CD4-positive, alpha-beta memory T cell (primary cell): ENCODE data around the gene DYNAP. TPM values are rescaled to one million over a fixed set of nuclear protein-coding genes. Genes with fewer than 3 reads are reported as not detected.

ENCODE experiments used
- CTCF ChIA-PET: fragments of 350-600 bp; sonication (Branson Sonifier 250); formaldehyde crosslinking; loops from one replicate; lab custom pipeline; 2021; ENCODE audit warnings: inconsistent platforms; ENCODE audit not compliant: partially characterized antibody; lab: Charles Lee
- POLR2A ChIA-PET: fragments of 350-600 bp; sonication (Branson Sonifier 250); formaldehyde crosslinking; loops from one replicate; lab custom pipeline; 2021; ENCODE audit not compliant: partially characterized antibody; lab: Charles Lee
- DNase-seq, 5 donors: peaks; one replicate each; pipeline versions ENCODE4 v3.0.0 to v3.0.0-alpha.2; 2020 to 2022; ENCODE audit warnings: mixed read lengths in 1 of 5
- H3K27ac ChIP-seq: one replicate; pipeline ENCODE4 v1.7.0; 2013; ENCODE audit warnings: low read depth, low read length
- H3K27me3 ChIP-seq: 2 replicates; pipeline ENCODE4 v1.7.0; 2013; ENCODE audit warnings: mild to moderate bottlenecking, low read length, moderate library complexity; ENCODE audit not compliant: insufficient read depth
- H3K36me3 ChIP-seq: 2 replicates; pipeline ENCODE4 v1.7.0; 2013; ENCODE audit warnings: mild to moderate bottlenecking, low read length, moderate library complexity; ENCODE audit not compliant: insufficient read depth
- H3K4me1 ChIP-seq: 2 replicates; pipeline ENCODE4 v1.7.0; 2013; ENCODE audit warnings: mild to moderate bottlenecking, low read length, moderate library complexity; ENCODE audit not compliant: insufficient read depth
- H3K4me3 ChIP-seq, 2 donors: one replicate each; pipeline ENCODE4 v1.7.0; 2013; ENCODE audit warnings: low read length in 2 of 2, mild to moderate bottlenecking in 1 of 2
- H3K9me3 ChIP-seq, 2 donors: one replicate each; pipeline ENCODE4 v1.7.0; 2013; ENCODE audit warnings: low read length in 2 of 2, control low read depth in 1 of 2; ENCODE audit not compliant: control insufficient read depth in 1 of 2
- H3K27ac Mint-ChIP-seq, 7 donors: one replicate each; pipeline ENCODE4 v1.8.0; 2020 to 2021; ENCODE audit warnings: mixed read lengths in 7 of 7, mild to moderate bottlenecking in 6 of 7, inconsistent platforms in 3 of 7, moderate library complexity in 3 of 7
- H3K27me3 Mint-ChIP-seq, 2 donors: one replicate each; pipeline ENCODE4 v1.8.0; 2020 to 2021; ENCODE audit warnings: mixed read lengths in 2 of 2
- H3K36me3 Mint-ChIP-seq, 2 donors: one replicate each; pipeline ENCODE4 v1.8.0; 2020 to 2021; ENCODE audit warnings: mixed read lengths in 2 of 2, inconsistent platforms in 1 of 2, mild to moderate bottlenecking in 1 of 2
- H3K4me1 Mint-ChIP-seq, 4 donors: one replicate each; pipeline ENCODE4 v1.8.0; 2020 to 2021; ENCODE audit warnings: mixed read lengths in 4 of 4, mild to moderate bottlenecking in 1 of 4
- H3K4me3 Mint-ChIP-seq, 8 donors: one replicate each; pipeline ENCODE4 v1.8.0; 2020 to 2021; ENCODE audit warnings: mixed read lengths in 8 of 8, mild to moderate bottlenecking in 7 of 8, moderate library complexity in 6 of 8, inconsistent platforms in 3 of 8
- H3K9me3 Mint-ChIP-seq, 8 donors: one replicate each; pipeline ENCODE4 v1.8.0; 2020 to 2021; ENCODE audit warnings: mixed read lengths in 8 of 8, mild to moderate bottlenecking in 5 of 8, inconsistent platforms in 3 of 8, moderate library complexity in 1 of 8
- intact Hi-C: fragments of 100-400 bp; cut with micrococcal nuclease; formaldehyde crosslinking; loops from one replicate; pipeline ENCODE4 v1.15.1; 2023
- polyA plus RNA-seq, 2 donors: library from polyadenylated mRNA; unstranded; fragments of 300-500 nt; fragmentation: Illumina TruSeq; gene quantifications; one replicate each; pipeline ENCODE4 v1.2.3, GENCODE V29; 2021
- total RNA-seq, 2 experiments: library from RNA; stranded (reverse); gene quantifications; one replicate each; pipeline ENCODE4 v1.2.3, GENCODE V29; 2021

DYNAP gene
- total and polyA plus RNA-seq, 4 experiments from 2014 or later: not detected

DNA sequence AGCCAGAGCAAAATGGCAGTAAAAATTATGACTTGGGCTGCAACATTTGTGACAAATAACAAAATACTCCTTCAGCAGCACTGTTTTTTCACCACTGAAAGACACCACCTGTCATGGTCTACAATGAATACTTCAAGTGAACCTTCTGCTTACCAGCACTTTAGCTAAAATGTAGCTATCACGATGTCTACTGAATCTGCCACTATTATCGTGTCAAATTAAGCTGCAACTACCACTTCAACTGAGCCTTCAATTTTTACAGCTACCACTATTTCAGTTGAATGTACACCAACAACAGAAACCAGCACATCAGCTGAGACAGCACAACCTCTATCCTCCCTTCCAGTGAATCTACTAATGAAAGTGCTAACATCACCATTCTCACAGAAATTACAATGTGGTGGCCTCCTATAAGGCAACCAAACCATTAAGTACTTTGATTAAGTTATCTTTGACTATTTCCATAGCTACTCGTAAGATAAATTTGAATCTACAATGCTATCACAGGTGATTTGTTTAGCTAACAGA lies 10.8 kb upstream of the DYNAP start:
- Histone ChIP-seq H3K4me3 (no peak overlapping the region), H3K36me3 (no peaks in the 10 kb centered on the region), H3K4me1 (no peaks in the 10 kb centered on the region), H3K27ac (no peak overlapping the region), H3K27me3 (no peaks in the 10 kb centered on the region), H3K9me3 (no peaks in the 10 kb centered on the region)
- H3K9me3 Mint-ChIP-seq: peaks cover 0 to 2% (median 0%) of the 10 kb centered on the region in 8 donors
- H3K27ac Mint-ChIP-seq: no peak overlapping the region
- H3K4me3 Mint-ChIP-seq: no peak overlapping the region
- CTCF ChIA-PET: interaction anchor here (0.7 kb wide), 1 partner anchor 402 kb away, joined by 3 read pairs; no protein-coding TSS in a partner anchor
- no peaks in the 10 kb centered on the region for H3K4me1 Mint-ChIP-seq
- H3K36me3 Mint-ChIP-seq: no peaks in the 10 kb centered on the region
- intact Hi-C loops: no loop called here
- POLR2A ChIA-PET: no interaction called here
- H3K27me3 Mint-ChIP-seq: peaks cover 5 to 10% of the 10 kb centered on the region in 2 donors
- no peak for DNase-seq

- no peak overlapping the region for H3K27ac ChIP-seq
- Mint-ChIP-seq H3K27ac (no peak overlapping the region), H3K4me1 (no peaks in the 10 kb centered on the region), H3K4me3 (no peak overlapping the region), H3K9me3 (no peaks in the 10 kb centered on the region), H3K36me3 (no peaks in the 10 kb centered on the region), H3K27me3 (peaks cover 0 to 15% of the 10 kb centered on the region in 2 donors)
- no peaks in the 10 kb centered on the region for H3K27me3 ChIP-seq
- ChIA-PET POLR2A (no interaction called here), CTCF (no interaction called here)
- no peak for DNase-seq
- no peak overlapping the region for H3K4me3 ChIP-seq
- intact Hi-C loops: no loop called here
- no peaks in the 10 kb centered on the region for H3K9me3 ChIP-seq
- no peaks in the 10 kb centered on the region for H3K4me1 ChIP-seq
- no peaks in the 10 kb centered on the region for H3K36me3 ChIP-seq
Observed at GRCh38 chr18:54584065-54584464, 7.0 kb upstream of the DYNAP start.

DNA sequence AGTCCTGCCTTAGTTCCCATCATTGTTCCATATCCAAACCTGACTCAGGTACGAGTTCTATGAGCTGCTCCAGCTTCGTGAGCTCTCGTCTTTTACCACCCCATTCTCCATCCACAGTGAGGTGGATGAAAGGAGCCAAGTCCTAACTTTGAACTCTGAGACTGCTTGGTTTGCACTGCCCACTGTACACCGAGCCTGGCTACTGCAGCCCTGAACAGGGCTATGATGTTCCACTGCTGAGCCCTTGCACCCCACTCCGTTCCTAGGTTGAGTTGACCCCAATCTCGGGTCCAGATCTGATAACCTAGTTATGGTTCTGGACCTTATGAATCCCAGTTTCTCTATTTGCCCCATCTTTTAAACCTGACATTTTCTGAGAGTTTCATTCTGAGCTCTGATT lies 5.3 kb upstream of the DYNAP start:
- H3K4me1 ChIP-seq: no peaks in the 10 kb centered on the region
- H3K27me3 ChIP-seq: no peaks in the 10 kb centered on the region
- Mint-ChIP-seq H3K9me3 (peaks cover 0 to 2% (median 0%) of the 10 kb centered on the region in 8 donors), H3K4me3 (peak overlapping the region in 1 of 8 donors; percentile 22), H3K27me3 (peaks cover 2 to 16% of the 10 kb centered on the region in 2 donors), H3K4me1 (no peaks in the 10 kb centered on the region), H3K27ac (no peak overlapping the region), H3K36me3 (no peaks in the 10 kb centered on the region)
- H3K4me3 ChIP-seq: no peak overlapping the region
- intact Hi-C loops: no loop called here
- ChIA-PET POLR2A (no interaction called here), CTCF (interaction anchor here (1.7 kb wide), 2 partner anchors 9 to 10 kb away, joined by 3 to 4 read pairs; no protein-coding TSS in a partner anchor)
- H3K36me3 ChIP-seq: no peaks in the 10 kb centered on the region
- H3K9me3 ChIP-seq: no peaks in the 10 kb centered on the region
- no peak overlapping the region for H3K27ac ChIP-seq
- no peak for DNase-seq

DNA sequence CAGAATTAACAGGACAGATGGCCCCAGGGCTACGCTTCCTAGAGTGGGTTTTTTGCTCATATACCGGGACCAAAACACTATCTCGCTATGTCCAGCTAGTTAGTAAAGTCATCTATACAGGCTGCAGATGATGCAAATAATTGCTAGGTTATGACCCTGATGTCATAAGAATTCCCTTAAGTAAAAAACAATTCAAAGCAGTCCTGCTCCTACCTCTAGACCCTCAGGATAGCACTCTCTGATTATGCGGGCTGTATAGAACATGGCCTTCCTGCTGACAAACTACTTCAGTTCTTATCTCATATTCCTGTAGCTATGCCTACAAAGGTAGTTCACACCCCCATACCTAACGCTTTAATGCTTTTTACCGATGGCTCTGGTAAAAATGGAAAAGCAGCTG lies 13.2 kb downstream of the DYNAP start:
- no peaks in the 10 kb centered on the region for H3K9me3 ChIP-seq
- no peaks in the 10 kb centered on the region for H3K36me3 ChIP-seq
- POLR2A ChIA-PET: no interaction called here
- peaks cover 0 to 3% of the 10 kb centered on the region in 2 donors for H3K27me3 Mint-ChIP-seq
- no peak overlapping the region for H3K4me3 ChIP-seq
- H3K27ac ChIP-seq: no peak overlapping the region
- H3K36me3 Mint-ChIP-seq: no peaks in the 10 kb centered on the region
- H3K9me3 Mint-ChIP-seq: no peaks in the 10 kb centered on the region
- no peaks in the 10 kb centered on the region for H3K27me3 ChIP-seq
- no peak for DNase-seq
- H3K4me1 Mint-ChIP-seq: peaks cover 0 to 3% (median 0%) of the 10 kb centered on the region in 4 donors
- no peak overlapping the region for H3K4me3 Mint-ChIP-seq
- no peak overlapping the region for H3K27ac Mint-ChIP-seq
- CTCF ChIA-PET: no interaction called here
- intact Hi-C loops: no loop called here
- no peaks in the 10 kb centered on the region for H3K4me1 ChIP-seq

DNA sequence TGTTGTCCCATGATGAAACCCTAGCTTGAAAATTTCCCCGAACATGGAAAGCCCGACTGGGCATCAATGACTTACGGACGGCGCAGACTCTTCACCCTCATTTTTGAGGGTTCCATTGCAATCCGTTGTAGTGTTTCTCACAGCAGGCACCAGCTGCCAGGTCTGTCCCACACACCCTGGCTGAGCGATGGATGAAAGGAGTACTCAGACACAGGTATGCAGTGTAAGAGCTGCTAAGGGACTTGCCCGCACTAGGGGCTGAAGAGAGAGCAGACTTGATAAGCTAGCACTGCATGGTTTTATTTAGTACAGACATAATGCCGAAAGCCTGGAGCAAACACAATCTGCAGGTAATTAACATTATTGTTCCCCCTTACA lies 15.8 kb downstream of the DYNAP start:
- POLR2A ChIA-PET: no interaction called here
- Mint-ChIP-seq H3K27me3 (peaks cover 0 to 3% of the 10 kb centered on the region in 2 donors), H3K4me1 (peaks cover 0 to 3% (median 0%) of the 10 kb centered on the region in 4 donors), H3K36me3 (no peaks in the 10 kb centered on the region), H3K27ac (no peak overlapping the region), H3K4me3 (no peak overlapping the region), H3K9me3 (no peaks in the 10 kb centered on the region)
- no peaks in the 10 kb centered on the region for H3K4me1 ChIP-seq
- H3K27me3 ChIP-seq: no peaks in the 10 kb centered on the region
- DNase-seq: no peak
- CTCF ChIA-PET: no interaction called here
- no peak overlapping the region for H3K4me3 ChIP-seq
- no peak overlapping the region for H3K27ac ChIP-seq
- H3K9me3 ChIP-seq: no peaks in the 10 kb centered on the region
- intact Hi-C loops: no loop called here
- H3K36me3 ChIP-seq: no peaks in the 10 kb centered on the region

- no peaks in the 10 kb centered on the region for H3K36me3 ChIP-seq
- DNase-seq: no peak
- no peaks in the 10 kb centered on the region for H3K4me1 ChIP-seq
- no peaks in the 10 kb centered on the region for H3K27me3 ChIP-seq
- H3K27ac ChIP-seq: no peak overlapping the region
- Mint-ChIP-seq H3K4me3 (no peak overlapping the region), H3K36me3 (no peaks in the 10 kb centered on the region), H3K27ac (no peak overlapping the region), H3K4me1 (peaks cover 0 to 3% (median 0%) of the 10 kb centered on the region in 4 donors), H3K27me3 (peaks cover 0 to 3% of the 10 kb centered on the region in 2 donors), H3K9me3 (no peaks in the 10 kb centered on the region)
- intact Hi-C loops: no loop called here
- ChIA-PET POLR2A (no interaction called here), CTCF (no interaction called here)
- H3K4me3 ChIP-seq: no peak overlapping the region
- no peaks in the 10 kb centered on the region for H3K9me3 ChIP-seq
Observed at GRCh38 chr18:54607213-54608027, 16.4 kb downstream of the DYNAP start.

DNA sequence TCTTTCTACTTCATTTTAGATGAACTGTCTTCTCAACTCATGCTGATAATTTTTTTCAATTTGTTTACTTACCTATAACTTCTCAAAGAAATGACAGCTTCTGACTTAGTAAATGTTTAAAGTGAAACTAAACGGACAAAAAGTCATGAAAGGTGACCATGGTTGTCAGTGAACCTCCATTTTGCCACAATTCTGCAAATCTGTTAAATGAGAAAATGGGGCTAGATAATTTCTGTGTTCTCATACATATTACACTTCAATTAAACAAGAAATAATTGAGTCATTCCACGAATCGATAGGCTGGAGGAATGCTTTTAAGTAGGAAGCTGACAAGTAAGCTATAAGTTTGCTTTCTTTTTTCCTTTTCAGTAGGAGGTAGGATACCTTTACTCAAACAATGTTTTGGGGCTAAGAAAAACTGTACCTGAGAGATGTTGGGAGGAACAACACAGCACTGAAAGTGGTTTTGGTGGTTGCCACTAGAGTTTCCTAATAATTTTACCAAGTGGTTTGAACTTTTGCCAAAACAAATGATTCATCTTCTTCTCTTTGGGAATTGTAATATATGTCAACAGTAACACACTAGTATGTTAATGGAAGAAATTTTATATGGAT lies 17.1 kb downstream of the DYNAP start:
- peaks cover 0 to 4% (median 0%) of the 10 kb centered on the region in 4 donors for H3K4me1 Mint-ChIP-seq
- peaks cover 0 to 3% of the 10 kb centered on the region in 2 donors for H3K27me3 Mint-ChIP-seq
- intact Hi-C loops: no loop called here
- DNase-seq: no peak
- H3K27ac Mint-ChIP-seq: no peak overlapping the region
- H3K36me3 ChIP-seq: no peaks in the 10 kb centered on the region
- no peaks in the 10 kb centered on the region for H3K9me3 ChIP-seq
- H3K4me3 Mint-ChIP-seq: no peak overlapping the region
- H3K4me3 ChIP-seq: no peak overlapping the region
- H3K4me1 ChIP-seq: no peaks in the 10 kb centered on the region
- H3K9me3 Mint-ChIP-seq: peaks cover 0 to 2% (median 0%) of the 10 kb centered on the region in 8 donors
- no peaks in the 10 kb centered on the region for H3K36me3 Mint-ChIP-seq
- H3K27me3 ChIP-seq: no peaks in the 10 kb centered on the region
- H3K27ac ChIP-seq: no peak overlapping the region
- ChIA-PET CTCF (no interaction called here), POLR2A (no interaction called here)
